IPS DF 4.7 (cell line): ENCODE data around the gene PPARG.
"Not testable (repeated sequence)": the region's sequence is repeated elsewhere in the genome, so short reads cannot be mapped to it uniquely, and the experiment has no call there.

Experiments
- DNase-seq: peaks from one replicate; pipeline ENCODE4 v3.0.0-alpha.2; 2013; ENCODE audit warnings: low spot score; ENCODE audit errors: extremely low read depth

The PPARG gene

DNA sequence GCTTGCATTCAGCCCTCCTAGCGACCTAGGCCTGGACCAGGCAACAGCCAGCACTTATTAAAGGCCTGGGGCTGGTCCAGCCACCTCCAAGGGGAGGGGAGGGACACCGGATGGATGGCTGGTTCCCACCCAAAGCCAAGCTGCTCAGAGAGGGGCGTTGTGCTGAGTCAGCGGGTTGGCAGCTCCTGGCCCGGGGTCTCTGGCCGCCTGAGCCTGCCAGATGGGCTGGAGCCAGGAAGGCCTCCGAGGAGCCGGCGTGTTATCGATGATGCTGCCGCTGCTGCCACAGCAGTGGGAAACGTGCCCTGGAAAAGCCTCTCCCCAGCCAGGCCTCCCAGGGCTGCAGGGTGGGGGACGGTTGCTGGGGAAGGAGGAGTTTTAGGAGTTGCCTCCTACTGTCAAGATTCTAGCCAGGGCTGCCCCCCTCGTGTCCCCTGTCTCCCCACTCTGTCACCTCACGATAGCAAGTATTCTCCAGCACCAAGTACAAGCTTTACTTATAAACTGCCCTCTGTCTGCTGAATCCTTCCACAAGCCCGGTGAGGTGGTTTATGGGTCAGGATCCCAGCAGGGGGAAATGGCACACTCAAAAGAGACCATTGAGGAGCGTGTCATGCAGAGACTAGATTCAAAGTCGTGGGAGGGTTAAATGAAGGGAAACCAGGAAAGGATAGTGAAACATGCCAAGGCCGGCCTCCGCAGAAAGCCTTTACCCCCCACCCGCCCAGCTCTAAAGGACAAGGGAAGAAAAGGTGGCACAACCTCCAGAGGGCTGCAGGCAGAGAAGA is 152.3 kb downstream of the PPARG start:
- DNase-seq: no peak

DNA sequence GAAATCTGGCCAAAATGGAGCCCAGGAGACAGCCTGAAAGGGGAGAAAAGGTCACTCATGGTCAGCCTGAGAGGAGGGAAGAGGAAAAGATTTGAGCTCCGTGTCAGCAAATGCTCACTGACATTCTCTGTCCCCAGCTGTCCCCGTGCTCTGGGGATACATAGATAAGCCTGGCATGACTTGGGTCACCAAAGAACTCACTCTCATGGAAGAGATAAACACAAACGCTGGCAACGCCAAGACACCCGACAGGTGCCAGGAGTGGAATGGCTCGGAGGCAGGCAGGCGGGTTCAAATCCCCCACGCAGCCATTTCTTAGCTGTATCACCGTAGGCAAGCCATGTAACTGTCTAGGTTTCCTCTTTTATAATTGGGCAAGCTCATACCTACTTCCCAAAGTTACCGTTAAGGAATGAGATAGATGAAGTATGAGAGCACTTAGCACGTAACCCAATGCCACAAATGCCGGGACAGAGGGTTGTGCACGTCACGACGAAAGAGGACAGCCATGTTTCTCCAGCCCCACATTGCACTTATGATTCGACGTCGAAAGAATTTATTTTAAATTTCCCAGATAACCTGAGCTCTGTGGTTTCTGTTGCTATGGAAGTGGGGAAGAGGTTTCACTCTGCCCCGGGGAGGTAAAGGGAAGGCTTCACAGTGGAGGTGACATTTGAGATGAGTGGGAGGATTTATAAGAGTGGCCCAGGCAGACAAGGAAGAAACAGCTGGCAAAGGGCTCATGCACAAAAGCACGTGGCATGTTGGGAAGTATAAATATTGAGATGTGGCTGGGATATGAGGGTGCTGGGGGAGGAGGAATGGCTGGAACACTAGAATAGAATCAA is 154.0 kb downstream of the PPARG start:
- no peak for DNase-seq

DNA sequence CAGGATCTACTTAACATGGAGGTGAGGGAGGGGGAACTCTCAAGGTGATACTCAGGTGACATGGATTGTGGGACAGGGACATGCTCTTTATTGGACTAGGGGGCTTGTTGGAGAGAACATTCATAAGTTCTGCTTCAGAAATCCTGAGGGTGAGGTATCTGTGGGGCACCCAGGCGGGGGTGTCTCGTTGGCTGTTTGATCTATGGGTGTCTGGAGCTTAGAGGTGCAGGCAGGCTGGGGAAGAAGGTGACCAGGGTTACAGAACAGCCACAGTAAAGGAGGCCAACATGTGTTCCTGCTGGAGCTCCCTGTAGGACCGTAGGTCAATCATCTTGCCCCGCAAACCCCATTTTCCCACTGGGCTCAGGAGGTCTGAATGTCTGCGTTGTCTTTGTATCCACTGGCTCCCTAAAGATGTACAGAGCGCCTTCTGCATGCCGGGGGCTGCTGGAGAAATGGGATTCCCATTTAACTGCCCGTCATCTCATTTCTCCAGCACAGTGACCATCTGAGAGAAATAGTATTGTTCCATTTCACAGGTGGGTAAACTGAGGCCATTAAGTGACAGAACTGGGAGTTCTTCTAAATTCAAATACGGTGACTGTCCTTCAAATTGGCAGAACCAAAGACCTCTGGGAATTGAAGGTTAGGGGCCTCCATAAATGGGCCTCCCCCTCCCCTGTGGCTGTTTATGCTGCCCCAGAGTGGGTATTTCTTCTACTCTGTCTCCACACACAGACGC is 155.1 kb downstream of the PPARG start:
- no peak for DNase-seq

DNA sequence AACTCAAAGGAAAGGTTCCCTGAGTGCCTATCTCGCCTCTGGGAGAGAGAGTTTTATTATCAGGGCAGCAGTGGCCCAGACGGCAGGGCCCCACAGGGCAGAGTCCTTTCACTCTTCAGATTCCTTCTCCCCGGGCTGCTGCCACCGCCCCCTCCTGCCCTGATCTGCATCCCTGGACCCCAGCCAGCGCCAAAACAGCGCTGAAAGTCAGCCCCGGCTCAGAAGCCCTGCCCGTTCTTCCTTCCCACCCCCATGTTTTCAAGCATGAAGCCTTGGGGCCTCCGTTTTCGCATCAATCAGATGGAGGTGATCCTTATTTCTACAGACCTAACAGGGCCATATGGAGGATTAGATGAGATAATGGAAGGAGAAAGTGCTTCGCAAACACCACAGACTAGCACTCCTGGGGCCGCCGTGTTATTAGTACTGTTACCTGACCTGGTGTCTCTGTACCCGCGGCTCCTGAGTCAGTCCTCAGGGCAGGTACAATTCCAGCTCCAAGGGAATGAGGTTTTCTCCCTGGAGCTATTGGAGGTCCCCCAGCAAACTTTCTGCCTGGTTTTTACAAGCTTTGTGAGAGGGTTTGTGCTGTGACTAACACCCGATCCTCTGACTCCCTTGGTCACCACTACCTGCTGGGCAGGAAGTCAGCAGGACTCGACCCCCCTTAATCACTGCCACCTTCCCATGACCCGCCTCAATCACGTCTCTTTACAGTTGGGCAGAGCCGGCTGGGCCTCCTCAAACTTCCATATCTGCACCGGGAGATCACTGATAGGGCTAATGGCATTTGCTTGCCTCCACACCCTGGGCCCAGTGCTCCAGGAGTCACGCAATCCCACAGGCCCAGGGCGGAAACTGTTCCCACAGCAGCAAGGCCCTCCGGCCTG is 156.0 kb downstream of the PPARG start:
- DNase-seq: no peak

DNA sequence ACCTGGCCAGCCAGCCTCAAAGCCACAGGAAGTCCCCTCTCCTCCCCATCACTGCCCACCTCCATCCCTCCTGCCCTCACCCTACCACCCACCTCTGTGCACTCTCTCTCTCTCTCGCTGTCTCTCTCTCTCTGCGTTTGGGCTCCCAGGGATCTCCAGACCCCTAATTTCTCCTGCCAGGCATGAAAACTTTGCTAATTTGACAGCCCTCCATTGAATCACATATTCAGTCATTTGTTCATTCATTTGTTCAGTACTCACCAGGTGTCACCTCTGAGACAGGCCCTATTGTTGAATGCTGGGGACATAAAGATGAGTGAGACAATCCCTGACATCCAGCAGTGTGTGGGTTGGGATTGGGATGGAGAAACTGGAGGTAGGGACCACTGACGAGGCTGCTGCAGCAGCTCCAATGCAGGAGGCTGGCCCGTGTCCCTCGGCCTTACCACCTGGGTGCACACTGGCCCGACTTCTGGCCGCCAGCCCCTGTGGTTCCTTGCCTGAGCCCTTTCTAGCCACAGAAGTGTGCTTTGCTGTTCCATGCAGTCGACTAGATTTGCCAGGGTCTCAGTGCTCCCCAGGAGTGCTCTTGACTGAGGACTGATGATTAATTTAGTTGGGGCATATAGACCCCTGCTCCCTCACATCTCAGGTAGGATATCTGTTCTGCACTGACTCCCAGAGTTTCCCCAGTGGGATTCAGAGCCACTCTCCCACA is 156.8 kb downstream of the PPARG start:
- no peak for DNase-seq

DNA sequence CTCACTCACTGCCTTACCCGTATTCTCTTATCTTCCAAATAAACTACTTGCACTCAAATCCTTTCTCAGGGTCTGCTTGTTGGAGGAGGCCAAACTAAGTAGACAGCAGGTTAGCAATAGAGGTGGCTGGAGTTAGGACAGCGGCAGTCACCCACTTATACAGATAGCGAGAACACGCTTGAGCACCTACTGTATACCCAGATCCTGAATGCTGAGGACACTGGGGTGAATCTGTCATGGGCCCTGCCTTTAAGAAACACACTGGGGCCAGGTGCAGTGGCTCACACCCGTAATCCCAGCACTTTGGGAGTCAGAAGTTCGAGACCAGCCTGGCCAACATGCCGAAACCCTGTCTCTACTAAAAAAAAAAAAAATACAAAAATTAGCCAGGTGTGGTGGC is 157.4 kb downstream of the PPARG start:
- DNase-seq: no peak

DNA sequence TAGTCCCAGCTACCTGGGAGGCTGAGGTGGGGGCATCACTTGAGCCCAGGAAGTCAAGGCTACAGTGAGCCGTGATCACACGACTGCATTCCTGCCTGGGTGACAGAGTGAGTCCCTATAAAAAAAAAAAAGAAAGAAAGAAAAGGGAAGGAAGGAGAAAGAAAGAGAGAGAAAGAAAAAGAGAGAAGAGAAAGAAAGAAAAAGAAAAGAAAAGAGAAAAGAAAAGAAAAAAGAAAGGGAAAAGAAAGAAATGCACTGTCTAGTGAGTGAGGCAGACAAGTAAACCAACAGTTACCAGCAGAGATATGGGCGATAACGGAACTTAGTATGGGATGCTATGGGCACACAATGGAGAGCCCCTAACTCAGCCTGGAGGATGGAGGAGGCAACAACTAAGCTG is 158.2 kb downstream of the PPARG start:
- no peak for DNase-seq

DNA sequence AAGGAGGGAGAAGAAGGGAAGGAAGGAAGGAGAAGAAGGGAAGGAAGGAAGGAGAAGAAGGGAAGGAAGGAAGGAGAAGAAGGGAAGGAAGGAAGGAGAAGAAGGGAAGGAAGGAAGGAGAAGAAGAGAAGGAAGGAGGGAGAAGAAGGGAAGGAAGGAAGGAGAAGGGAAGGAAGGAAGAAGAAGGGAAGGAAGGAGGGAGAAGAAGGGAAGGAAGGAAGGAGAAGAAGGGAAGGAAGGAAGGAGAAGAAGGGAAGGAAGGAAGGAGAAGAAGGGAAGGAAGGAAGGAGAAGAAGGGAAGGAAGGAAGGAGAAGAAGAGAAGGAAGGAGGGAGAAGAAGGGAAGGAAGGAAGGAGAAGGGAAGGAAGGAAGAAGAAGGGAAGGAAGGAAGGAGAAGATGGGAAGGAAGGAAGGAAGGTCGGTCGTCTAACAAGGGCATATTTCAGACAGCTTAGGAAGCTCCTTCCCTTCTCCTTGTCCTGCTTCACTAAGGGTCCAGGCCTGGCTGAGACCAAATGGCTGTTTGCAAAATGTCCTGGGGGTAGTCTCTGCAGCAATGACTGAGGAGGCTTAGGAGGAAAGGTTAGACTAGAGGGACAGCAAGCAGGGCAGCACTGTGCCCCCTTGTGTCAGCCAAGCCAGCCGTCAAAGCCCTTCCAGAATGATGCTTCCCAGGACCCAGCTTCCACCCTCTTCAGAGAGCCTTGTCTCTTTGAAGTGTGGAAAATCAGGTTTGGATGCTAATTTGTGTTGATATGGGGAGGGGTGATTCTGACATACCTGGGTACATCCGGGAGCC is 159.7 kb downstream of the PPARG start:
- DNase-seq: not testable (repeated sequence)

DNA sequence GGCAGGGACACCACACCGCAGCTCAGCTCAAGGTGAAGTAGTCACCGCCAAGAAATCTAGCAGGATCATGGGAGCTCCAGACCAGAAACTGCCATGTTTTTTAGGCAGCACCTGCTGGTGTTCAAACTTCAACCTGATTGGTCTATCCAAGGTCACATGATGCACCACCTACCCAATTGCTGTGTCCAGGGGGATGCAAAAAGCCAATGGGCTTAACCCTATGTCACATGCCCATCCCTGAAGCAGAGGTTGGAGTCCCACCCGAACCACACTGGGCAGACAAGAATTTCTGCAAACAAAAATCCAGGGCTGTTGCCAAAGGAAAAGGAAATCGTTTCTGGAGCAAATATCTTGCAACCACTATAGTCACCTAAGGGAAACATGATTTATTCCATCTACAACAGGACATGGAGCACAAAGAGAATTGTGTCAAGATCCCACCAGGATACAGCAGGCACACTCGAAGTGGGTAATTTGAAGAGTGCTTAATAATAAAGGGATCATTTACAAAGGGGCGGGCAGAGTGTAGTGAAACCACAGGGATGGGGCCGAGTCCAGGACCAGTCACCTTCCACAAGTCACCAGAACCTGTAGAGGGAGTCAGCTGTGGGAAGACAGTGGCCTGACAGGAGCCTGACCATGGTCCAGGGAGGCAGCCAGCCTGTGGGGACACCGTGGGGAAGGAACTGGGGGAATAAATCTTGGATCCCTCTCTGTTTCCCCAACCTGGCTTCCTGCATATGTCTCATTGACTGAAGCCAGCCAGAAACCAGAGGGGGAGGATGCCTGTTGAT is 161.2 kb downstream of the PPARG start:
- DNase-seq: no peak

DNA sequence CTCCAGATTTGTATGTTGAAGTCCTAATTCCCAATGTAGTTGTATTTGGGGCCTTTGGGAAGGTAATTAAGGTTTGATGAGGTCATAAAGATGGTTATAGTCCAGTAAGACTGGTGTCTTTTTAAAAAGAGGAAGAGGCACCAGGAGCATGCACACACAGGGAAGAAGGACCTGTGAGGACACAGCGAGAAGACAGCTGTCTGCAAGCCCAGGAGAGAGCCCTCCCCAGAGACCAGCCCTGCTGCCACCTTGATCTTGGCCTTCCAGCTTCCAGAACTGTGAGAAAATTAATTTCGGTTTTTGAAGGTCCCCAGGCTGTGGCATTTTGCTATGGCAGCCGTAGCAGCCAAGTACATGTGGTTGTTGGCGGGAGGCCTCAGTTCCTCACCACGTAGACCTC is 162.6 kb downstream of the PPARG start:
- DNase-seq: no peak

DNA sequence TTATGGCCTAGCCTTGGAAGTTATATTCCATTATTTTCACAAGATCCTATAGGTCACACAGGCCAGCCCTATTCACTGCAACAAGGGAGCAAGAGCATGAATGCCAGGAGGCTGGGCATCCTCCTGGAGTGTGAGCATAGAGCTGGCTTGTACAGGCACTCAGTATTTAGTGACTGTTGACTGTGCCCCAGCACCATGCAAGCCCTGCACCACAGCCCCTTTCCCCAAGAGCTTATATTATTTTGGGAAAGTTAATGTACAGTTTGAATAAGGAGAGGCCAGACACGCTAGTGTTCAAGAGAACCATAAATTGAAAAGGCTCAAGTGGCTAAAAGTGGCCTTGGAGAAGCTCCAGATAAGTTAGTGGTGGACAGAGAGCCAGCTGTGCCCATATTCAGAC is 163.1 kb downstream of the PPARG start:
- no peak for DNase-seq

DNA sequence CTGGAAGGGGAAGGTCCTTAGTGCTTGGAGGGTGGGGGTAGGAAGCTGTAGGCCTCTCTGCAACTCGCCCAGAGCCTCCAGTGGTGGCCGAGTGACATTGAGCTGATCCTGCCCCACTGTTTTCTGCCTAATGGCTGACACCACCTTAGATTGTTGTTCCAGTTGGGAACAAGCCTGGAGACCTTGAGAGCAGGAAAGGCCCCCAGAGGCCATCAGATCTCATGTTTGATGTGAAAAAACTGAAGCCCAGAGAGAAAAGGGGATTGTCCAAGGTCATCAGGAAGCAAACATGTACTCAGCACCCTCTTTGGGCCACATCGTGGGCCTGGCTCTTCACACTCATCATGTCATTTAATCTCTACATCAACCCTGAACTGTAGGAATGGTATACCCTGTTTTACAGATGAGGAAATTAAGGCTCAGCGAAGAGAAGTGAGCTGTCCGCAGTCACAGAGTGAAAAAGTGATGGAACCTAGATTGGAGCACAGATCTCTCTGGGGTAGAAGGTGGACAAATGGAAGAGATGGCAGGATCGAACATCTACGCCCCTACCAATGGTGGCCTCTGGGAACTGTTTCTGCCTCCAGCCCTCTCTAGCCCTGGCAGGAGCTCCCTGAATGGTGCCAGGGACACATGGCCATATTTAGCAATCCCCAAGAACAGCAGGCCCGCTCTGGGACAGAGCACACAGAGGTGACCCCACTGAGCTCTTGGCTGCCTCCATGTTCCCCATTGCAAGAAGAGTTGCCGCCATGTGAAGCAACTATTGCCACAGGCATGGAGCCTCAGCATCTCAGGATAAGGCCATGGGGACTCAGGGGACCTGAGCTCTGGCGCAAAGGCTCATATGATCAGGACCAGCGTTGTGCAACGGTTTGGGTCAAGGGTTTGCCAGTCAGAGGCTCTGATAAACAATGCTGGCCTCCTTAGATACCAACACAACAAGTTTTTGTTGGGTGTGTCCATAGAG is 163.8 kb downstream of the PPARG start:
- DNase-seq: no peak

DNA sequence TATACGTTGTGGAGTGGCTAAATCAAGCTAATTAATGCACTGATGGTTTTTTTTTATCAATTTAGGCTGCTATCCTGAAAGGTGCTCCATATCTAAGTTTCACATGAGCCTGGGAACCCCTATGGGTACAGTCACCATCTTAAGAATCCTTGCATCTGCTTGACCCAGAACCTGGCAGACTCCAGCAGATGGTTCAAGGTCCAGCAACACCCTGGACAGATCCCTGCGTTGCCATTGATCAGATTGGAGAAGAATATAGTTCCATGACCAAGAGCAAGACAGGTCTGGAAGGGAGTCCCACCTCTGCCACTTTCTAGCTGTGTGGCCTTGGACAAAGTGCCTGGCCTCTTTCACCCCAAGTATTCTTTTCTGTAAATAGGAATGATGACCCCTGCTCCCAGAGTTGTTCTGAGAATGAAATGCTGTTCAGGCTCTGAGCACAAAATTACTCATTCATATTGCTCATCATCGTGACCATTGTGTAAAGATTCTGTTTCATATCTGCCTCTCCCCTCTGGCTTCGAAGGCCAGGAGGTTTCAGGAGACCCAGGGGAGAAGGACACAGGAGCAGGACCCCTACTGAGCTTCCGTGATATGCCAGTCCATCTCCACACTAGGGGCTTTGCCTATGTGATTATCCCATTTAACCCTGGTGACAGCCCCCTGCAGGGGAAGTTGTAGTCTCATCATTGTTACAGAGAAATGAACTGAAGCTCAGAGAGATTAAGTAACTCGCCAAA is 165.4 kb downstream of the PPARG start:
- no peak for DNase-seq

DNA sequence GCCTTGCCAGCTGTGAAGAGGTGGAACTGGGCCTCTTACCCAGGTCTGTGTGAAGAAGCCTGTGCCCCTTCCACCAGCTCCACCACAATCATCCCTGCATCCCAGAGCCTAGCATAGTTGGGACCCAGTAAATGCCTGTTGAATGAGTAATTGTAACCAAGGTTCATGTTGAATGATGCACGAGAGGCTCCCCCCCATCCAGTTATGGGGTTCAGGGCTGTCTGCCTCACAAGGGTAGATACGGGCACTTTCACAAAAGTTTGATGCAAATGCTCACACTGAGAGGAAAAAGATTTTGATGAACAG is 165.9 kb downstream of the PPARG start:
- no peak for DNase-seq

DNA sequence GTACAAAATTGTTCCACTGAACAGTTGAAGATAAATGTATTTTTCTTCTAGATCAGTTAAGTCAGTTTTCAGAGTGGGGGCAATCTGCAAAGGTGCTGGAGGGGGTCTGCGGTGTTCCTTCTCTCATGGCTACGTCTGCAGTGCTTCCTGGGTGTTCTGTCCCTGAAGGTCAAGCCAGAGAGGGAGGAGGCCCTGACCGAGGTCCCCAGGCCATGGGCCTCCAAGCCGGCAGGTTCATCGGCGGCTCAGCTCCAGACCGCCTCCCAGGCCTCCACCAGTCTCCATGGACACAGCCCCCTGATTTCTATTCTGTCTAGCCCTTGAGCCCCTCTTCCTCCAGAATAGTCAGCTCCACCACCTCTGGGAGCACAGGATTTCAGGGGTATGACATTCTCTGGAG is 166.9 kb downstream of the PPARG start:
- DNase-seq: no peak

DNA sequence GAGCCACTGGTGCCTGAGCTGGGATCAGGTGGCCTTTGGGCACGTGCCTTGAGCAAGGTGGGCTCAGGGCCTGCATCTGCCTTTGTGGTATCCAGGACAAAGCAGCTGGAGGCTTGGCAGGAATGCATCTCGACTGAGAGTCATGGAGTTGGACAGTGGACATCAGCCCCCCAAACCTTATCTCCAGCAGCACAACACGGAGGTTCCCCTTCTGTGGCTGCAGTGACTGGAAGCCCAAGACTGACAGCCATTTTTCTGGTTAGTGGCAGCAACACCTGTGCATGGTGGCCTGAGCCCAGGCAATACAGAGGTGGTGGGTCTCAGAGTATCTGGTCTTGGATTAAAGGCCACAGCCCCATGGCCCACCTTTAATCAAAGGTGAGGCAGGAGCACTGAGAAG is 167.6 kb downstream of the PPARG start:
- no peak for DNase-seq

DNA sequence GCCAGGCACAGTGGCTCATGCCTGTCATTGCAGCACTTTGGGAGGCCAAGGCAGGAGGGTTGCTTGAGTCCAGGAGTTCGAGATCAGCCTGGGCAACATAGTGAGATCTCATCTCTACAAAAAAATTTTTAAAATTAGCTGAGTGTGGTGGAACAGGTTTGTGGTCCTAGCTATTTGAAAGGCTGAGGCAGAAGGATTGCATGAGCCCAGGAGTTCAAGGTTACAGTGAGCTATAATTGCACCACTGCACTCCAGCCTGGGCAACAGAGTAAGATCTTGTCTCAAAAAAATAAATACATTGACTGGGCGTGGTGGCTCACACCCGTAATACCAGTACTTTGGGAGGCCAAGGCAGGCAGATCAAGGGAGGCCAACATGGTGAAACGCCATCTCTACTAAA is 168.5 kb downstream of the PPARG start:
- DNase-seq: not testable (repeated sequence)
